Kidney tubule cell (primary cell): ENCODE results near the gene PHYKPL.
A peak's percentile ranks its signal among the peaks of the same experiment; 100 is the strongest.

Experiments
- DNase-seq: peaks from one replicate; pipeline ENCODE4 v3.0.0-alpha.2; 2018; ENCODE audit warnings: low spot score

PHYKPL gene

GRCh38 chr5:178223828-178224335 is 8.7 kb downstream of the PHYKPL start:
- DNase-seq = no peak

- no peak for DNase-seq
Measured at GRCh38 chr5:178223196-178223773, 9.3 kb downstream of the PHYKPL start.

- DNase-seq = no peak
Measured at GRCh38 chr5:178222292-178222691, 10.3 kb downstream of the PHYKPL start.

- DNase-seq = no peak
Measured at GRCh38 chr5:178221853-178222252, 10.7 kb downstream of the PHYKPL start.

GRCh38 chr5:178221282-178221681 is 11.3 kb downstream of the PHYKPL start:
- DNase-seq = no peak

- DNase-seq = no peak
Measured at GRCh38 chr5:178218827-178219226, 13.8 kb downstream of the PHYKPL start.

- DNase-seq = no peak
Measured at GRCh38 chr5:178218237-178218776, 14.3 kb downstream of the PHYKPL start.

- DNase-seq = no peak
Measured at GRCh38 chr5:178216779-178217178, 15.8 kb downstream of the PHYKPL start.

- DNase-seq = no peak
Measured at GRCh38 chr5:178216088-178216534, 16.5 kb downstream of the PHYKPL start.

- no peak for DNase-seq
Measured at GRCh38 chr5:178215280-178216002, 17.2 kb downstream of the PHYKPL start.

- DNase-seq = no peak
Measured at GRCh38 chr5:178214160-178214803, 18.3 kb downstream of the PHYKPL start.

- peak; percentile 49 for DNase-seq
Measured at GRCh38 chr5:178213748-178214151, 18.9 kb downstream of the PHYKPL start.

GRCh38 chr5:178213003-178213461 is 19.6 kb downstream of the PHYKPL start:
- peak; percentile 41 for DNase-seq

- DNase-seq = no peak
Measured at GRCh38 chr5:178212241-178213002, 20.2 kb downstream of the PHYKPL start.

- no peak for DNase-seq
Measured at GRCh38 chr5:178211095-178212048, 21.2 kb downstream of the PHYKPL start.

GRCh38 chr5:178210686-178211085 is 21.9 kb downstream of the PHYKPL start:
- DNase-seq = no peak

GRCh38 chr5:178210073-178210535 is 22.5 kb downstream of the PHYKPL start:
- no peak for DNase-seq

- no peak for DNase-seq
Measured at GRCh38 chr5:178209334-178210072, 23.1 kb downstream of the PHYKPL start.

GRCh38 chr5:178208540-178209227 is 23.9 kb downstream of the PHYKPL start:
- DNase-seq = no peak
